GM13977 (cell line): Measurements from ENCODE around the gene STXBP1.

Source experiments
- DNase-seq: peaks from one replicate; pipeline ENCODE4 v3.0.0; 2012; ENCODE audit warnings: low spot score
- CTCF ChIP-seq: IDR thresholded peaks from 2 replicates; pipeline ENCODE4 v1.5.1; 2012; ENCODE audit warnings: mild to moderate bottlenecking, control low read depth; ENCODE audit not compliant: insufficient read depth; ENCODE audit errors: extremely low read depth, missing control alignments
- in situ Hi-C: fragments of 300-500 bp; cut with MboI; formaldehyde crosslinking; loops from one replicate; pipeline ENCODE4 v1.12.0; 2022; ENCODE audit warnings: low sequenced_read_pairs, low pct_unique_long_range_greater_than_20kb, mixed read lengths, inconsistent platforms; ENCODE audit not compliant: unreplicated experiment

STXBP1 gene

GRCh38 chr9:127686461-127687393 is 74.7 kb downstream of the STXBP1 start:
- DNase-seq: no peak
- no peak for TF ChIP-seq CTCF
- in situ Hi-C loops: no loop called here

GRCh38 chr9:127689329-127690000 is 77.4 kb downstream of the STXBP1 start:
- TF ChIP-seq CTCF: no peak

GRCh38 chr9:127690735-127691134 is 78.7 kb downstream of the STXBP1 start:
- TF ChIP-seq CTCF: no peak
- in situ Hi-C loops: no loop called here
- no peak for DNase-seq

More at GRCh38 chr9:127689329-127690000, 77.4 kb downstream of the STXBP1 start:
- in situ Hi-C loops: no loop called here
- DNase-seq: no peak

- no peak for DNase-seq
- in situ Hi-C loops: no loop called here
- no peak for TF ChIP-seq CTCF
Observed at GRCh38 chr9:127692071-127692470, 80.0 kb downstream of the STXBP1 start.

- in situ Hi-C loops: no loop called here
- no peak for DNase-seq
- no peak for TF ChIP-seq CTCF
Observed at GRCh38 chr9:127693143-127693542, 81.1 kb downstream of the STXBP1 start.

GRCh38 chr9:127693697-127694096 is 81.6 kb downstream of the STXBP1 start:
- in situ Hi-C loops: no loop called here
- no peak for DNase-seq
- no peak for TF ChIP-seq CTCF
